Peyer's patch (tissue), 4 donors: ENCODE results near the gene DGKI. TPM values are rescaled to one million over a fixed set of nuclear protein-coding genes. Genes with fewer than 3 reads are reported as not detected.
"Not testable (repeated sequence)": the region's sequence is repeated elsewhere in the genome, so short reads cannot be mapped to it uniquely, and the experiment has no call there.

Experiments
- DNase-seq, 3 donors: peaks; one replicate each; pipeline ENCODE4 v3.0.0-alpha.2; 2017 to 2019
- H3K27ac ChIP-seq, 4 donors: fragments of 200-600 bp; sonication (generic); one replicate each; pipeline ENCODE4 v1.5.1; 2016 to 2019
- H3K27me3 ChIP-seq, 2 donors: fragments of 200-600 bp; sonication (generic); one replicate each; pipeline ENCODE4 v1.5.1; 2019
- H3K36me3 ChIP-seq, 3 donors: fragments of 200-600 bp; sonication (generic); one replicate each; pipeline ENCODE4 v1.5.1; 2016 to 2019
- H3K4me1 ChIP-seq, 4 donors: fragments of 200-600 bp; sonication (generic); one replicate each; pipeline ENCODE4 v1.5.1; 2016 to 2019
- H3K4me3 ChIP-seq, 4 donors: fragments of 200-600 bp; sonication (generic); 1 replicate in 3 of 4; 2 replicates in 1 of 4; pipeline ENCODE4 v1.5.1; 2016 to 2019; ENCODE audit warnings: mild to moderate bottlenecking in 1 of 4
- H3K9me3 ChIP-seq, 4 donors: fragments of 200-600 bp; sonication (generic); one replicate each; pipeline ENCODE4 v1.5.1; 2016 to 2019; ENCODE audit warnings: mild to moderate bottlenecking in 1 of 4
- POLR2A ChIP-seq, 2 donors: fragments of 450-650 bp; IDR thresholded peaks; one replicate each; pipeline ENCODE4 v1.5.1; 2017; ENCODE audit warnings: antibody characterized with exemption in 2 of 2, mild to moderate bottlenecking in 2 of 2, moderate library complexity in 2 of 2
- total RNA-seq, 4 donors: library from RNA; depleted of rRNA; stranded (reverse); fragments of >200 nt; gene quantifications; one replicate each; pipeline ENCODE4 v1.1.0, GENCODE V29; 2016
- TF ChIP-seq, protein P1 (sequence below), 6 experiments: fragments of 450-650 bp in 4 of 6; fragments of 200-600 bp in 2 of 6; sonication (generic) in 1 of 6; IDR thresholded peaks; one replicate each; pipeline ENCODE4 v1.5.1; 2017 to 2019; ENCODE audit warnings: antibody characterized with exemption in 6 of 6, mild to moderate bottlenecking in 3 of 6, moderate library complexity in 1 of 6

Gene DGKI
- total RNA-seq, 4 donors from 2014 or later, result 0.19 to 0.40 (median 0.35) TPM; not detected in 1

DNA sequence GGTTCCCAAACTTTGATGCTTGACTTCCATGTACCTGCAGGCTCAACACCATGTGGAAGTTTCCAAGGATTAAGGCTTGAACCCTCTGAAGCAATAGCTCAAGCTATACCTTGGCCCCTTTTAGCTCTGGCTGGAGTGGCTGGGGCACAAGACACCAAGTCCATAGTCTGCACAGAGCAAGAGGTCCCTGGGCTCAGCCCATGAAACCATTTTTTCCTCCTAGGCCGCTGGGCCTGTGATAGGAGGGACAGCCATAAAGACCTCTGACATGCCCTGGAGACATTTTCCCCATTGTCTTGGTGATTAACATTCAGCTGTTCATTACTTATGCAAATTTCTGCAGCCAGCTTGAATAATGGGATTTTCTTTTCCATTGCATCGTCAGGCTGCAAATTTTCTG lies 14.4 kb downstream of the DGKI start:
- Histone ChIP-seq H3K4me3 (no peak overlapping the region), H3K27ac (no peak overlapping the region), H3K27me3 (no peaks in the 10 kb centered on the region), H3K4me1 (no peaks in the 10 kb centered on the region), H3K9me3 (peaks cover 0 to 13% (median 6%) of the 10 kb centered on the region in 4 donors), H3K36me3 (no peaks in the 10 kb centered on the region)
- TF ChIP-seq, protein P1, sequence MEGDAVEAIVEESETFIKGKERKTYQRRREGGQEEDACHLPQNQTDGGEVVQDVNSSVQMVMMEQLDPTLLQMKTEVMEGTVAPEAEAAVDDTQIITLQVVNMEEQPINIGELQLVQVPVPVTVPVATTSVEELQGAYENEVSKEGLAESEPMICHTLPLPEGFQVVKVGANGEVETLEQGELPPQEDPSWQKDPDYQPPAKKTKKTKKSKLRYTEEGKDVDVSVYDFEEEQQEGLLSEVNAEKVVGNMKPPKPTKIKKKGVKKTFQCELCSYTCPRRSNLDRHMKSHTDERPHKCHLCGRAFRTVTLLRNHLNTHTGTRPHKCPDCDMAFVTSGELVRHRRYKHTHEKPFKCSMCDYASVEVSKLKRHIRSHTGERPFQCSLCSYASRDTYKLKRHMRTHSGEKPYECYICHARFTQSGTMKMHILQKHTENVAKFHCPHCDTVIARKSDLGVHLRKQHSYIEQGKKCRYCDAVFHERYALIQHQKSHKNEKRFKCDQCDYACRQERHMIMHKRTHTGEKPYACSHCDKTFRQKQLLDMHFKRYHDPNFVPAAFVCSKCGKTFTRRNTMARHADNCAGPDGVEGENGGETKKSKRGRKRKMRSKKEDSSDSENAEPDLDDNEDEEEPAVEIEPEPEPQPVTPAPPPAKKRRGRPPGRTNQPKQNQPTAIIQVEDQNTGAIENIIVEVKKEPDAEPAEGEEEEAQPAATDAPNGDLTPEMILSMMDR (IDR thresholded peaks at IDR 0.05), result no peak
- TF ChIP-seq POLR2A (IDR thresholded peaks at IDR 0.05), result no peak
- DNase-seq, result no peak

DNA sequence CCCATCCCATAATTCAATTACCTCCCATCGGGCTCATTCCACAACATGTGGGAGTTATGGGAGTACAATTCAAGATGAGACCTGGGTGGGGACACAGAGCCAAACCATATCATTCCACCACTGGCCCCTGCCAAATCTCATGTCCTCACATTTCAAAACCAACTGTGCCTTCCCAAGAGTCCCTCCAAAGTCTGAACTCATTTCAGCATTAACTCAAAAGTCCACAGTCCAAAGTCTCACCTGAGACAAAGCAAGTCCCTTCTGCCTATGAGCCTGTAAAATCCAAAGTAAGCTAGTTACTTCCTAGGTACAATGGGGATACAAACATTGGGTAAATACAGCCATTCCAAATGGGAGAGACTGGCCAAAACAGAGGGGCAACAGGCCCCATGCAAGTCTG lies 15.2 kb downstream of the DGKI start:
- H3K36me3 ChIP-seq, H3K4me1 ChIP-seq, H3K27me3 ChIP-seq: not testable (repeated sequence)

DNA sequence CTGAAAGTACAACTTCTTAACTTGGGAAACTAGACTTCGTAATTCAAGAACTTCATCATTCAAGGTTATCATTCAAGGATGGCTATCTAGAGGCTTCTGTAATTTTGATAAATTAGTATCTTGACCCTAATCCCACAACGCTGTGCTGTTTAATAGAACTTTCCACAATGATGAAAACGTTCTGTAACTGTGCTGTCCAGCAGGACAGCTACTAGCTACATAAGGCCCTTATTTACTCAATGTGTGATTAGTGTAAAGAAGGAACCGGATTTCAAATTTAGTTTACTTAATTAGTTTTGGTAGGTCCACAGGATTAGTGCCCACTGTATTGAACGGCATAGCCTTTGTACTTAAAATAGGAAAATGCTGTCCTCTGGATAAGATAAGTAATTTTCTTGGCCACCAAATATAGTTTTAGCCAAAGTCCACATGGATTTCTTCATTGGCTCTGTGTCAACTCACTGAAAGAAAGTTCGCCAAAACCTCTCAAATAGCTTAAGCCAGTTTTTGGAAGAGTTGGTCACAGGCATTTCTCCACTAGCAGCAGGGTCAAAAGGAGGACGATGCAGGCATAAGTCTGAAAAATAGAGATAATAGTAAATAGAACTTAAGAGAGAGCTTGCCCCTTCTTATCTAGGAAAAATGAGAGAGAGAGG lies 17.3 kb downstream of the DGKI start:
- H3K9me3 ChIP-seq, result peaks cover 0 to 13% (median 6%) of the 10 kb centered on the region in 4 donors
- no peak for DNase-seq

More for the DNA sequence above, 15.2 kb downstream of the DGKI start:
- peaks cover 0 to 13% (median 6%) of the 10 kb centered on the region in 4 donors for H3K9me3 ChIP-seq
- not testable (repeated sequence) for H3K4me3 ChIP-seq, DNase-seq, H3K27ac ChIP-seq

DNA sequence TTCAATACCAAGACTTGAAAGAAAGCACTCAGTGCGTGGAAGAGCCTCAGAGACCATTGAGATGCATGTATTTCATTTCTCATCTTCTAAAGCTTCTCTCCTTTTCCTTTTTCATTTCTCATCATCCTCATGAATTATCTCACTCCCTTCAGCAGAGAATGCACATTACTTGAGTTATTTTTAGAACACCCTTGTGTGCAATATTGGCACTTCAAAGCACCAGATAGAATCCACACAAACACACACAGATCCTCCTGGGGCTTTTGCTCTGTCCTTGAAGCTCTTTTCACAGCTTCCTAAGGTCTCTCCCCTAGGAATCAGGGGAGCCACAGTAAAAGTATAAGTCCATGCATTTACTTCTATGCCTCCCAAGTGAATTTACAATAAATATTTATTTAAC lies 18.3 kb downstream of the DGKI start:
- no peak overlapping the region for H3K4me3 ChIP-seq
- no peaks in the 10 kb centered on the region for H3K36me3 ChIP-seq
- no peak overlapping the region for H3K27ac ChIP-seq
- no peaks in the 10 kb centered on the region for H3K27me3 ChIP-seq
- H3K9me3 ChIP-seq, result peaks cover 0 to 12% (median 5%) of the 10 kb centered on the region in 4 donors
- TF ChIP-seq, protein P1 (IDR thresholded peaks at IDR 0.05), result no peak
- TF ChIP-seq POLR2A (IDR thresholded peaks at IDR 0.05), result no peak
- no peak for DNase-seq
- no peaks in the 10 kb centered on the region for H3K4me1 ChIP-seq

More for the DNA sequence above, 17.3 kb downstream of the DGKI start:
- no peak overlapping the region for H3K27ac ChIP-seq
- no peaks in the 10 kb centered on the region for H3K4me1 ChIP-seq
- no peaks in the 10 kb centered on the region for H3K36me3 ChIP-seq
- TF ChIP-seq, protein P1 (IDR thresholded peaks at IDR 0.05), result no peak
- no peak for TF ChIP-seq POLR2A (IDR thresholded peaks at IDR 0.05)
- H3K4me3 ChIP-seq, result no peak overlapping the region
- H3K27me3 ChIP-seq, result no peaks in the 10 kb centered on the region

DNA sequence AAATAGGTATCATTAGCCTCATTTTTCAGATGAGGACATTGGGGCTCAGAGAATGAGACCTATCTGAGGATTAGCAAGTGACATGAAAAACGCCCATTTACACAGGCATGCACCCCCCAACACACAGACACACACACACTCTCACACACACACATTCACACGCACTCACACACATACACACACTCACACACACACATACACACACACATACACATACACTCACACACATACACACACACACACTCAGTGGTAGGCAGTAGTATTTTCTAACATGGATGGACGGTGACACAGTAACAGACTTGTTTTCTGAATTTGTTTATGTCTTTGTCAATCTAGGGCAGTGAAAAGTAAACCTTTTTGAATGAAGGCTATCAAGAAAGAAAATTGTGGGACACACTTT lies 21.3 kb downstream of the DGKI start:
- no peaks in the 10 kb centered on the region for H3K27me3 ChIP-seq
- no peak overlapping the region for H3K27ac ChIP-seq
- DNase-seq, result no peak
- H3K9me3 ChIP-seq, result no peaks in the 10 kb centered on the region
- H3K36me3 ChIP-seq, result no peaks in the 10 kb centered on the region
- TF ChIP-seq POLR2A (IDR thresholded peaks at IDR 0.05), result no peak
- TF ChIP-seq, protein P1 (IDR thresholded peaks at IDR 0.05), result no peak
- H3K4me1 ChIP-seq, result no peaks in the 10 kb centered on the region
- no peak overlapping the region for H3K4me3 ChIP-seq

DNA sequence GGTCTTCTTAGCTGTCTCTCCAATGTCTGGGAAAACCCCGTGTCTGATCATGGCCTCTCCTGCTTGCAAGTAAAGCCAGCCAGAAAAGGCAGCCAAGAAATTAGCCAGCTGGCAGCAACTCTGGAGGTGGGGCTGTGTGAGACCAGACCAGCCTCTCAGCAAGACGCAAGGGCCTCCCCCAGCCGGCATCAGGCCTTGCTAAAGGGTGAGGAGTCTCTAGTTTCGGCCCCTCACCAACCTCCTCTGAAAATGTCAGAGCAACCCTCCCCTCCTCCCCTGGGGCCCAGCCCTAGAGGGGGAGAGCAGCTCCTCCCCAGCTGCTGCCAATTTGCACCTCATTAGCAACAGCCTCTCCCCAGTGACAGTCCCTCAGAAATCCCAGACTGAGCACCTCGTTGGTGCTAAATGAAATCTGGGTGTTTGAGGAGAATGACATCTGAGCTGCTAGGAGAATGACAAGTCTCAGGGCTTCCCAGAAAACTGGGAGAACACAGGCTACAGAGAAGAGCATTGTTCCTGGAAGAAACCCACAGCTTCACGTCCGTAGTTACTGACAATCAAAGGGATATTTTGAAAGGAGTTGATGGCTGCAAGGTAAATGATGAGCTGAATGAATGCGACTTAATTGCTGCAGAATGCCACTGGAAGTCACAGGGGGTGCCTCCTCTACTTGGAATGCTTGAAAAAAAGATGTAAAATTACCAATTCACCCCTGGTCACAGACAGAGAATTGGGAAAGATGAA lies 25.9 kb downstream of the DGKI start:
- no peak overlapping the region for H3K27ac ChIP-seq
- no peaks in the 10 kb centered on the region for H3K27me3 ChIP-seq
- no peaks in the 10 kb centered on the region for H3K36me3 ChIP-seq
- TF ChIP-seq, protein P1 (IDR thresholded peaks at IDR 0.05), result no peak
- no peak for TF ChIP-seq POLR2A (IDR thresholded peaks at IDR 0.05)
- H3K9me3 ChIP-seq, result no peaks in the 10 kb centered on the region
- DNase-seq, result no peak
- no peak overlapping the region for H3K4me3 ChIP-seq
- H3K4me1 ChIP-seq, result no peaks in the 10 kb centered on the region
